K562 (cell line): Measurements from ENCODE around the gene EEF1AKMT4. TPM values are rescaled to one million over a fixed set of nuclear protein-coding genes. Genes with fewer than 3 reads are reported as not detected.

Experiments used
- BDP1 ChIP-seq: IDR thresholded peaks from 3 replicates; pipeline ENCODE4 v1.6.1; 2011; ENCODE audit not compliant: insufficient read length, insufficient read depth
- CREB1 ChIP-seq, 2 experiments: sonication (generic) in 1 of 2; formaldehyde crosslinking in 1 of 2; IDR thresholded peaks; 2 replicates each; pipeline versions ENCODE4 v1.6.1 to v1.8.0; 2012 to 2022; ENCODE audit warnings: inconsistent platforms in 1 of 2, mild to moderate bottlenecking in 1 of 2, missing genetic modification reagents in 1 of 2, moderate library complexity in 1 of 2
- MEF2D ChIP-seq: conservative IDR thresholded peaks from 2 replicates; pipeline ENCODE4 v1.6.1; 2016; ENCODE audit warnings: low read depth, missing genetic modification characterization, missing compliant biosample characterization
- MXI1 ChIP-seq: IDR thresholded peaks from 2 replicates; pipeline ENCODE4 v1.6.1; 2011; ENCODE audit warnings: low read depth, mild to moderate bottlenecking, improper control_type of control experiment, low read length
- PHTF2 ChIP-seq: fragments of 250-450 bp; sonication (Bioruptor Pico); IDR thresholded peaks from 2 replicates; pipeline ENCODE4 v1.5.0; 2021; ENCODE audit warnings: mild to moderate bottlenecking
- PURB ChIP-seq: sonication (generic); formaldehyde crosslinking; IDR thresholded peaks from 2 replicates; pipeline ENCODE4 v1.9.0; 2021; ENCODE audit warnings: low read depth, mild to moderate bottlenecking, missing genetic modification reagents
- RAD21 ChIP-seq, 2 experiments: fragments of 250-450 bp in 1 of 2; fragments of 450-650 bp in 1 of 2; sonication (Bioruptor Pico) in 1 of 2; formaldehyde crosslinking in 1 of 2; IDR thresholded peaks in 1 of 2; conservative IDR thresholded peaks in 1 of 2; 2 replicates each; pipeline versions ENCODE4 v1.4.0 to v1.8.0; 2020 to 2022; ENCODE audit warnings: mild to moderate bottlenecking in 2 of 2, moderate library complexity in 1 of 2
- RUNX1 ChIP-seq: sonication (generic); IDR thresholded peaks from 2 replicates; pipeline ENCODE4 v1.6.1; 2016; ENCODE audit warnings: antibody characterized with exemption, low read depth
- SMARCC2 ChIP-seq: fragments of 450-650 bp; IDR thresholded peaks from 2 replicates; pipeline ENCODE4 v1.6.1; 2017; ENCODE audit warnings: antibody characterized with exemption, moderate library complexity, mild to moderate bottlenecking, low read depth
- SRSF1 ChIP-seq: fragments of 200-400 bp; formaldehyde crosslinking; IDR thresholded peaks from 2 replicates; pipeline ENCODE4 v1.6.1; 2017; ENCODE audit warnings: mild to moderate bottlenecking, low read depth, low read length, moderate library complexity
- SUPT5H ChIP-seq: fragments of 450-650 bp; IDR thresholded peaks from 2 replicates; pipeline ENCODE4 v1.6.1; 2016
- XRCC4 ChIP-seq: IDR thresholded peaks from one replicate; pipeline ENCODE4 v1.6.1; 2011; ENCODE audit not compliant: insufficient read depth, insufficient read length; ENCODE audit errors: extremely low read depth
- ZNF232 ChIP-seq: sonication (generic); formaldehyde crosslinking; IDR thresholded peaks from 2 replicates; pipeline ENCODE4 v1.8.0; 2022; ENCODE audit warnings: mild to moderate bottlenecking, missing genetic modification reagents
- ZNF280B ChIP-seq: fragments of 250-450 bp; sonication (Bioruptor Pico); IDR thresholded peaks from 2 replicates; pipeline ENCODE4 v1.5.1; 2021; ENCODE audit warnings: mild to moderate bottlenecking
- ZNF318 ChIP-seq, 2 experiments: fragments of 450-650 bp; IDR thresholded peaks; 2 replicates each; pipeline ENCODE4 v1.6.1; 2016; ENCODE audit warnings: mild to moderate bottlenecking in 2 of 2, borderline replicate concordance in 1 of 2, low read depth in 1 of 2, moderate library complexity in 1 of 2
- ZNF507 ChIP-seq: conservative IDR thresholded peaks from 2 replicates; pipeline ENCODE4 v1.6.1; 2017; ENCODE audit warnings: missing genetic modification characterization, missing compliant biosample characterization
- polyA plus RNA-seq, 8 experiments: library from polyadenylated mRNA; depleted of rRNA in 4 of 8; stranded (reverse) in 5 of 8; unstranded in 3 of 8; fragments of >200 nt; fragmentation: Nextera tagmentation in 2 of 8; fragmentation: Illumina TruSeq in 1 of 8; extraction: Ambion mirVana in 2 of 8; extraction: Trizol in 1 of 8; gene quantifications; 2 replicates each; pipeline versions ENCODE4 v1.2.1 to v1.2.3, GENCODE V29; 2011 to 2014; ENCODE audit warnings: inconsistent platforms in 1 of 8, missing spikeins in 1 of 8
- total RNA-seq, 7 experiments: library from RNA; depleted of rRNA in 6 of 7; stranded (reverse); fragments of >200 nt in 6 of 7; fragmentation: Illumina TruSeq in 2 of 7; extraction: Trizol in 2 of 7; gene quantifications; 2 replicates each; pipeline versions ENCODE4 v1.2.1 to v1.2.3, GENCODE V29; 2011 to 2021; ENCODE audit warnings: low replicate concordance in 1 of 7

The EEF1AKMT4 gene
- total and polyA plus RNA-seq, 9 of the 15 experiments (the other 6 are each of a cell fraction or from before 2014, with no cell fraction given): 10.3 to 49.4 (median 18.9) TPM

GRCh38 chr3:184248454-184249411 is 739 bp upstream of the EEF1AKMT4 start, which contains the start of gene ALG3 (continued):
- no peak for TF ChIP-seq RUNX1
- peak; percentile 94 for TF ChIP-seq SUPT5H
- no peak for TF ChIP-seq SRSF1
- peak; percentile 60 for TF ChIP-seq CREB1 (IDR thresholded peaks at IDR 0.05)
- TF ChIP-seq CREB1 (CRISPR knock-in tag; IDR thresholded peaks at IDR 0.05): no peak
- TF ChIP-seq MXI1: 0 out of 2 replicates have a peak, but pooled peaks have one; percentile 20
- no peak for TF ChIP-seq ZNF318 (IDR thresholded peaks at IDR 0.05; ENCODE audit: borderline replicate concordance in 1 of 2, low read depth in 1 of 2)
- no peak for TF ChIP-seq ZNF280B
- no peak for TF ChIP-seq BDP1
- TF ChIP-seq ZNF232: no peak
- TF ChIP-seq PHTF2 (CRISPR knock-in tag): no peak
- TF ChIP-seq RAD21 (CRISPR knock-in tag; conservative IDR thresholded peaks at IDR 0.05 in 1 of 2, IDR thresholded peaks at IDR 0.05 in 1 of 2): no peak
- no peak for TF ChIP-seq PURB (CRISPR knock-in tag)
- no peak for TF ChIP-seq XRCC4
- no peak for TF ChIP-seq MEF2D (tag)
- no peak for TF ChIP-seq SMARCC2
- TF ChIP-seq ZNF507: no peak
